Measurements from ENCODE around the gene HEYL. TPM values are rescaled to one million over a fixed set of nuclear protein-coding genes. Genes with fewer than 3 reads are reported as not detected.
A peak's percentile ranks its signal among the peaks of the same experiment; 100 is the strongest.

Gene HEYL
- total RNA-seq, 1 experiment from 2014 or later: 8.8 TPM

DNA sequence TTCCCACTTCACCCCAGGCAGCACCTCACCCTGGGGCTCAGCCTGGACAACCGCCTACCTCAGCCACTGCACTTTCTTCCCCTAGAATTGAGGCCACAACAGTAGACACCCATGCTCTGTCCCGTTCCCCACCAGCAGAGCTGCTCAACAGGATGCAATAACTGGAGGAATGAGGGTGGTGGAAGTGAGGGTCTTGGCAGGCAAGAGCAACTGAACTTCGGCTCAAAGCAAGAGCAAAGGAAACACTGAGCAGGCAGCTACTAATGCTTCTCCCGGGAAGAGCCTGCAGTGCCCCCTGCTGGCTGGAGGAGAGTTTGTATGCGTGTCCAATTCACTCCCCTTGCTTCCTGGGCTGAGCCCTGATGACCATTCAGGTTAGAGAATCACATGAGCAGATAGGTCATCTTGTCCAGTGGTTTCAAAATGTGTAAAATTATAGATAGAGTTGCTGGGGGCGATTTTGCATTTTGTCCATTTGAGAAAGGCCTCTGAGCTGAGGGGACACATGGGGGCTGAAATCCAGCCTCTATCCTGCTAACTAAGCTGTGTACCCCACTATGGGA, 18.6 kb upstream of the HEYL start:
- DNase-seq (ENCODE audit: low read depth, low spot score) (peak; percentile 69), ATAC-seq (peak; percentile 94)
- Histone ChIP-seq H2AFZ (ENCODE audit: low read depth, low read length, poor library complexity, severe bottlenecking) (peak overlapping the region; percentile 97), H3K4me2 (ENCODE audit: low read length) (peak overlapping the region; percentile 73), H3K36me3 (ENCODE audit: control insufficient read depth in 1 of 2, insufficient read depth in 2 of 2, low read length in 2 of 2) (no peaks in the 10 kb centered on the region), H3K9me2 (ENCODE audit: insufficient read depth) (no peaks in the 10 kb centered on the region), H3K9me3 (ENCODE audit: control insufficient read depth in 1 of 2, insufficient read depth in 1 of 2, low read depth in 1 of 2, low read length in 2 of 2) (no peaks in the 10 kb centered on the region), H3K79me2 (ENCODE audit: insufficient read depth, low read length) (no peaks in the 10 kb centered on the region), H3K4me3 (replicated peaks in 1 of 2; ENCODE audit: low read depth in 1 of 2, low read length in 2 of 2) (peak overlapping the region; percentile 41 to 50), H4K20me1 (ENCODE audit: insufficient read depth) (no peaks in the 10 kb centered on the region), H3K27me3 (ENCODE audit: insufficient read depth, low read length) (no peaks in the 10 kb centered on the region), H3K4me1 (ENCODE audit: control insufficient read depth in 1 of 2, insufficient read depth in 2 of 2, low read length in 2 of 2) (peaks cover 0 to 18% of the 10 kb centered on the region in 2 experiments; a peak in 2 of 4 replicates), H3K27ac (ENCODE audit: low read depth, low read length) (no peak overlapping the region), H3K9ac (ENCODE audit: low read length) (peak overlapping the region; percentile 25; the same call in 1 of the 2 replicates)
- TF ChIP-seq SIN3A (IDR thresholded peaks at IDR 0.05; ENCODE audit: low read depth): no peak
- no peak for TF ChIP-seq CEBPB (IDR thresholded peaks at IDR 0.05; ENCODE audit: low read depth)
- TF ChIP-seq ZNF274 (IDR thresholded peaks at IDR 0.05; ENCODE audit: low read depth, low read length): no peak
- no peak for TF ChIP-seq SRF (IDR thresholded peaks at IDR 0.05; ENCODE audit: low read depth)
- no peak for TF ChIP-seq TCF7L2 (IDR thresholded peaks at IDR 0.05; ENCODE audit: borderline replicate concordance, extremely low read depth, insufficient read depth, insufficient read length)
- TF ChIP-seq, protein P1, sequence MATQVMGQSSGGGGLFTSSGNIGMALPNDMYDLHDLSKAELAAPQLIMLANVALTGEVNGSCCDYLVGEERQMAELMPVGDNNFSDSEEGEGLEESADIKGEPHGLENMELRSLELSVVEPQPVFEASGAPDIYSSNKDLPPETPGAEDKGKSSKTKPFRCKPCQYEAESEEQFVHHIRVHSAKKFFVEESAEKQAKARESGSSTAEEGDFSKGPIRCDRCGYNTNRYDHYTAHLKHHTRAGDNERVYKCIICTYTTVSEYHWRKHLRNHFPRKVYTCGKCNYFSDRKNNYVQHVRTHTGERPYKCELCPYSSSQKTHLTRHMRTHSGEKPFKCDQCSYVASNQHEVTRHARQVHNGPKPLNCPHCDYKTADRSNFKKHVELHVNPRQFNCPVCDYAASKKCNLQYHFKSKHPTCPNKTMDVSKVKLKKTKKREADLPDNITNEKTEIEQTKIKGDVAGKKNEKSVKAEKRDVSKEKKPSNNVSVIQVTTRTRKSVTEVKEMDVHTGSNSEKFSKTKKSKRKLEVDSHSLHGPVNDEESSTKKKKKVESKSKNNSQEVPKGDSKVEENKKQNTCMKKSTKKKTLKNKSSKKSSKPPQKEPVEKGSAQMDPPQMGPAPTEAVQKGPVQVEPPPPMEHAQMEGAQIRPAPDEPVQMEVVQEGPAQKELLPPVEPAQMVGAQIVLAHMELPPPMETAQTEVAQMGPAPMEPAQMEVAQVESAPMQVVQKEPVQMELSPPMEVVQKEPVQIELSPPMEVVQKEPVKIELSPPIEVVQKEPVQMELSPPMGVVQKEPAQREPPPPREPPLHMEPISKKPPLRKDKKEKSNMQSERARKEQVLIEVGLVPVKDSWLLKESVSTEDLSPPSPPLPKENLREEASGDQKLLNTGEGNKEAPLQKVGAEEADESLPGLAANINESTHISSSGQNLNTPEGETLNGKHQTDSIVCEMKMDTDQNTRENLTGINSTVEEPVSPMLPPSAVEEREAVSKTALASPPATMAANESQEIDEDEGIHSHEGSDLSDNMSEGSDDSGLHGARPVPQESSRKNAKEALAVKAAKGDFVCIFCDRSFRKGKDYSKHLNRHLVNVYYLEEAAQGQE (IDR thresholded peaks at IDR 0.05; ENCODE audit: low read depth): no peak
- peak; percentile 51 for TF ChIP-seq POLR2AphosphoS5 (IDR thresholded peaks at IDR 0.05; ENCODE audit: low read depth, low read length)
- peak; percentile 57 for TF ChIP-seq RAD21 (IDR thresholded peaks at IDR 0.05; ENCODE audit: low read depth)
- TF ChIP-seq ELF1 (IDR thresholded peaks at IDR 0.05; ENCODE audit: borderline replicate concordance, low read depth): no peak
- TF ChIP-seq, protein P2, sequence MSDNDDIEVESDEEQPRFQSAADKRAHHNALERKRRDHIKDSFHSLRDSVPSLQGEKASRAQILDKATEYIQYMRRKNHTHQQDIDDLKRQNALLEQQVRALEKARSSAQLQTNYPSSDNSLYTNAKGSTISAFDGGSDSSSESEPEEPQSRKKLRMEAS (IDR thresholded peaks at IDR 0.05): no peak
- TF ChIP-seq, protein P3, sequence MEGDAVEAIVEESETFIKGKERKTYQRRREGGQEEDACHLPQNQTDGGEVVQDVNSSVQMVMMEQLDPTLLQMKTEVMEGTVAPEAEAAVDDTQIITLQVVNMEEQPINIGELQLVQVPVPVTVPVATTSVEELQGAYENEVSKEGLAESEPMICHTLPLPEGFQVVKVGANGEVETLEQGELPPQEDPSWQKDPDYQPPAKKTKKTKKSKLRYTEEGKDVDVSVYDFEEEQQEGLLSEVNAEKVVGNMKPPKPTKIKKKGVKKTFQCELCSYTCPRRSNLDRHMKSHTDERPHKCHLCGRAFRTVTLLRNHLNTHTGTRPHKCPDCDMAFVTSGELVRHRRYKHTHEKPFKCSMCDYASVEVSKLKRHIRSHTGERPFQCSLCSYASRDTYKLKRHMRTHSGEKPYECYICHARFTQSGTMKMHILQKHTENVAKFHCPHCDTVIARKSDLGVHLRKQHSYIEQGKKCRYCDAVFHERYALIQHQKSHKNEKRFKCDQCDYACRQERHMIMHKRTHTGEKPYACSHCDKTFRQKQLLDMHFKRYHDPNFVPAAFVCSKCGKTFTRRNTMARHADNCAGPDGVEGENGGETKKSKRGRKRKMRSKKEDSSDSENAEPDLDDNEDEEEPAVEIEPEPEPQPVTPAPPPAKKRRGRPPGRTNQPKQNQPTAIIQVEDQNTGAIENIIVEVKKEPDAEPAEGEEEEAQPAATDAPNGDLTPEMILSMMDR (IDR thresholded peaks at IDR 0.05 in 2 of 3, conservative IDR thresholded peaks at IDR 0.05 in 1 of 3; ENCODE audit: borderline replicate concordance in 1 of 3, insufficient read depth in 1 of 3, low read depth in 2 of 3, low read length in 2 of 3): peak; percentile 58 to 94 (median 90); a peak in 5 of 6 replicates
- no peak for TF ChIP-seq EZH2 (IDR thresholded peaks at IDR 0.05)
- TF ChIP-seq POLR2A (IDR thresholded peaks at IDR 0.05; ENCODE audit: borderline replicate concordance, extremely low read depth, insufficient read depth, insufficient read length): peak; percentile 41
- no TSS peak for BruUV-seq (replicated peaks)
- intact Hi-C loops (cut with micrococcal nuclease): loop anchor here (5.0 kb wide), 1 partner anchor 64 kb away; no protein-coding TSS in a partner anchor
- ChIA-PET CTCF (interaction anchor here (0.6 to 3.9 kb wide), 21 partner anchors 10 to 559 kb away, joined by 3 to 38 read pairs (median 4); partner anchors contain the start of genes HPCAL4 and PPIE), POLR2A (interaction anchor here (1.6 kb wide), 1 partner anchor 52 kb away, joined by 8 read pairs; no protein-coding TSS in a partner anchor), RAD21 (ENCODE audit: low non-redundant PET in 1 of 2, low total read pairs in 2 of 2, uncharacterized antibody in 2 of 2, unreplicated experiment in 2 of 2) (interaction anchor here (1.0 kb wide), 2 partner anchors 44 to 52 kb away, joined by 3 read pairs; no protein-coding TSS in a partner anchor)

Measured in HCT116 (cell line).